GM18498 (cell line): ENCODE results near the gene MAP3K15.
A peak's percentile ranks its signal among the peaks of the same experiment; 100 is the strongest.

Experiments
- ATAC-seq: cut with Tn5 transposase; IDR thresholded peaks from one replicate; pipeline ENCODE4 v1.9.1; 2021; ENCODE audit warnings: mild to moderate bottlenecking, moderate library complexity; ENCODE audit not compliant: unreplicated experiment

The MAP3K15 gene

DNA sequence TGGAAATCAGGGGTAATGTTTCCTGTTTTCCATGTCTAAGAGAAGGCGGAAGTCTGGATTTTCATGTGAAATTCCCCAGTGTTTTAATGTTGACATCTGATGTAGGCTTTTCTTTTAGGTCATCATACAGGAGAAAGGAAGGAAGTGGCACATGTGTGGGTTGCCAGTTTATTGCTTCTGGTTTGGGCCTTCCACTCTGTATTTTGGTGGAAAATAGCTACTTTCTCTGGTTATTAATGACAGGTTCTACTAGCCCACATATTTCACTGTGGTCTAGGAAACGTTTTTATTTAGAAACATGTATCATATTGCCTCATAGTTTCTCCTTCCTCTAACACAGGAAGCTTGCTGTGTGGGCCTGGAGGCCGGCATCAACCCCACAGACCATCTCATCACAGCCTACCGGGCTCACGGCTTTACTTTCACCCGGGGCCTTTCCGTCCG is 164.3 kb downstream of the MAP3K15 start:
- ATAC-seq, result peak; percentile 96

DNA sequence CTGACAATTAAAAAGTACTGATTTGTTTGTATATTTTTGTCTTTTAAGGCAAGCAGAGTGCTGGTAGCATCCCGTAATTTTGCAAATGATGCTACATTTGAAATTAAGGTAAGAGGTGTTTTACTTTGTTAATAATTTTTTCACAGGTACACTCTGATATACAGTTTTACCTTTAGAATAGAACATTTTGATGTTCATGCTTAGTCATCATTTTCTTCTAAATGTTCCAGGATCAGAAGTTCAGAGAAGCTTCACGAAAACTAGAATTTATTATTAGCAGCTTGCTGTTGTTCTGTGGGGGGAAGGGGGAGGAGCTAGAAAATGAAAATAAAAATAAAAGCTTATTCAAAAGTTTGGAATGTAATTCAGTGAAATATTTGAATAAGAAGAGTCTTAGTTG is 166.0 kb downstream of the MAP3K15 start:
- ATAC-seq, result no peak

DNA sequence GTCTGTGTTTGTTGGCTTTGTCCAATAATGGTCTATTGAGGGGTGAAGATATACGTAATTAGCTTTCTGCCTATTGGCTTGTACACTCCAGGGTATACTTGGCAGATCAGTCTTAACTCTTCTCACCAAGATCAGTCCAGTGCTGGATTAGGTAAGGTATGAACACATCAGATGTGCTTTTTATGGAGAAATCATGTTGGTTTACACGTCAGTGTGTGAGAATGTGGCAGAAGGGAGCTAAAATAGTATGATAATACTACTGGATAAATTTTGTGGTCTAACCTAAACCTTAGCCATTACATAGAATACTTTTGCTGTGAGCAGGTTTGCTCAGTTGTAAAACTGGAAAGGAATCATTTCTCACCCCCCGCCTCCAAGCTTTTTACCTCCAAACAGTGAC is 167.4 kb downstream of the MAP3K15 start:
- no peak for ATAC-seq

DNA sequence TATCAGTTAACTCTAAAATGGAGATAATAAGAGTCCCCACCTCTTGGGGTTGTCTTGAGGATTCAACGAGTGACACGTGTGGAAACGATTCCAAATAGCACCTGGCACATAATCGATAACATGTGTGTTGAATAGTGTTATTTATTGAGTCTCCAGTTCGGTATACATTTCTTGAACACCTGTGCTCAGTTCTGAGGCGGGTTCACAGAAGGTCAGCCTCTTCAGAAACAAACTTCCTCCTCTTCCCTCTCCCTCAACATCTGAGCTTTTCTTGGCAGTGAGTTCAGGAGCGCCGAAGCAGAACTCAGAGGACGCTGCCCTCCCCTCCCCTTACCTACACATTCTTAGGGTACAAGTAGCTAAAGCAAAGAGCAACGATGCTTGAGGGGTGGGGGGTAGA is 170.6 kb downstream of the MAP3K15 start:
- no peak for ATAC-seq

DNA sequence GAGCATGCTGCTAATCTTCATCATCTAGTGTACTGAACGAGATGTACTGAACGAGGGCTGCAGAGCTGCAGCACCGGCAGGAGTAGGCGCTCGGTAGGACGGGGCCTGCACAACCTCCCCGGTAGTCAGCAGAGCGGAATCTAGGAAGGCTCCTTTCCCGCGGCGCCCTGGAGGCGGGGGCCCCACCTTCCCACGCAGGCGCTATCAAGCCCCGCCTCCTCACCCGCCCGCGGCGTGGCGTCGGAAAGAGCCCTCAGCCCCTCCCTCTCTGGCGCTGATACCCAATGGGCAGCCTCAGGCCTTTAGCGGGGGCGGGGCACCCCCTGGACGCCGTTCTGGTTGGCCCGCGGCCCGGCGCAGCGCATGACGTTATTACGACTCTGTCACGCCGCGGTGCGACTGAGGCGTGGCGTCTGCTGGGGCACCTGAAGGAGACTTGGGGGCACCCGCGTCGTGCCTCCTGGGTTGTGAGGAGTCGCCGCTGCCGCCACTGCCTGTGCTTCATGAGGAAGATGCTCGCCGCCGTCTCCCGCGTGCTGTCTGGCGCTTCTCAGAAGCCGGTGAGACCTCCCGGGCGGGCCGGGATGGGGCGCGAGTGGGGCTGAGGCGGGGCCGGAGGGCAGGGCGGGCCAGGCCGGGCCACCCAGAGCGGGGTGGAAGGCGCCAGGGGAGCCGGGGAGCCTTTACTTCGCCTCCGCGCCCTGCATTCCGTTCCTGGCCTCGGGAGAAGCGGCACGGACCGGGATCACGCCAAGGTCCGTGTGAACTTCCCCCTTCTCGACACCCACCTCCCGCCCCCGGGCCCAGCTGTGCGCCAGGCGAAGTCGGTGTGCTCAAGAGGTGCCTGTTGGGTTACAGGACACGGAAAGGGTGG is 171.5 kb downstream of the MAP3K15 start, which contains the start of gene PDHA1:
Gene PDHA1 (plus strand): TSS at position 393 of the 874 bp plus-strand sequence. CDS start 111 bp downstream, at position 504.
- ATAC-seq, result peak; percentile 99

DNA sequence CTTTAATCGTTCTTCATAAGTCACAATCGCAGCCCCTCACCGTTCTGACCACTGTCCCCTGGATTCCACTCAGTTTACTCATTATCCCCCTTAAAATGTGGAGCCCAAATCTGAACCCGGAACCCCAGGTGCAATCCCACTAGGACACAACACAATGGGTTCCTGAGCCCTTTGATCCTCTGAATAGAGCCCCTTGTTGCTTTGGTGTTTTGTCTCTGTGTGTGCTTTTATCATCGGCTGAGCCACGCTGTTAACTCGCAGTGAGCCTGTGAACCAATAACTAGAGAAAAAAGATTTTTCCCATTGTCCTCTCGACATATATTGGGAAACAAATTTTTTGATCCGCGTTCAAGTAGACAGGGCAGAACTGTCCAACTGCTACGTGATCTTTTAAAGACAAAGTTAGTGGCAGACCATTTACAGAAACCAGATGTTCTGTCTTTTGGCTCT is 172.2 kb downstream of the MAP3K15 start:
- no peak for ATAC-seq

DNA sequence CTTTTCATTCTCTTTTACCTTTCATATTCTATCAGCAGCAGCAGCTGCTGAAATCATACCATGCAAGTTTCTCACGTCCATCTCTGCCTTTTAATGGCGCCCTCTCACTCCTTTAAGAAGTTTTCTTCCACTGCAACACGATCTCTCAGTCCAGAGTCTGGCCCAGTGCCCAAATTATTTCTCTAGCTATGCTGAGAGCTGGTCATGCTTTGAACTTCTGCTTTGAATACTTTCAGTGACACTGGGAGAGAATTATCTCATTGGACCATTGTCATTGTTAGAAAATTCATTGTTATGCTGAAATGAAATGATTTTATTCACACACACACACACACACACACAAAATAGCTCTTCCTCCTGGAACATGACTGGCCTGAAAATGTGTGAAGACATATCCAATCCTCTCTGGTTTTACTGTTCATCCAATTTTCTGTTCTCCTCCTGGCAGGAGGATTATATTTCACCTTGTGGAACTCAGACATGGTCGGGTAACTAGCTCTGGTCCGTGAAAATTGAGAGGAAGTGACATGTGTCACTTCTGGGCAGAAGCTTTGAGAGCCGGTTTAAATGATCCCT is 172.9 kb downstream of the MAP3K15 start:
- ATAC-seq, result no peak

DNA sequence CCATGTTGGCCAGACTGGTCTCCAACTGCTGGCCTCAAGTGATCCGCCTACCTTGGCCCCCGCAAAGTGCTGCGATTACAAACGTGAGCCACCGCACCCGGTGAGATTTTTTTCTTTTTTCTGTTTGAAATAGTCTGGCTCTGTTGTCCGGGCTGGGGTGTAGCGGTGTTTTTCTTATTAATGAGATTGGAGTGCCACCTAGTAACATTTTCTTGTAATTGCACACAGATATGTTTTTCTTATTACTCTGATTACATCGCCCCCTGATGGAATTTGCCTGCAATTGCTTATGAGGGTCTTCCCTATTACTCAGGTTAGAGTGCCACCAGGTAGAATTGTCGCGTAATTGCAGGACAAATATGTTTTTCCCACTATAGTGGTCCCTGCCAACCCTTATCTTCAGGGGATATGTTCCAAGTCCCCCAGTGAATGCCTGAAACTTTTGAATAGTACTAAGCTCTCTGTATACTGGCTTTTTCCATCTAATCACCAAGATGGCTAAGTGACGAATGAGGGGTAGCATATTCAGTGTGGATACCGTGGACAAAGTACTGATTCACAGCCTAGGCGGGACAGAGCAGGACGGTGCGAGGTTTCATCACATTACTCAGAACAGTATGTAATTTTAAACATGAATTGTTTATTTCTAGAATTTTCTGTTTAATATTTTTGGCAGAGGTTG is 180.2 kb downstream of the MAP3K15 start:
- ATAC-seq, result no peak

DNA sequence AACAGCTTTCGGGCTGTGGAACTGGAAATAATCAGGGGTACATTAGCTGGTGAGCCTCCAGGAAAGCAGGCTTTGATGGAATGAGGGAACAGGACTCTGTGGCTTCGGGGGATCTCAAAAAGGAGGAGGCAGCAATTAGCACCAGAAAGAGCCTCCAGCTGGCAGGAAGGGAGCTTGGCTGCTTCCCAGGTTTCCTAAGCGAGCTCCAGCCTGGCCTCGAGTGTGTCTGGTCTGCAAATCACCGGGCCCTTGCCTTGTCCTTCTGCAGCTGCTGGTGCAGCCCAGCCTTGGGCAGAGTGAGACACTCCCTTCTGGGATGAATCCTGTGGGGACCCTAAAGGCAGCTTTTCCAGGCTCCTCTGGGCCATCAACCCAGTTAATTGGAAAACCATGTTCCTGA is 182.3 kb downstream of the MAP3K15 start:
- no peak for ATAC-seq

DNA sequence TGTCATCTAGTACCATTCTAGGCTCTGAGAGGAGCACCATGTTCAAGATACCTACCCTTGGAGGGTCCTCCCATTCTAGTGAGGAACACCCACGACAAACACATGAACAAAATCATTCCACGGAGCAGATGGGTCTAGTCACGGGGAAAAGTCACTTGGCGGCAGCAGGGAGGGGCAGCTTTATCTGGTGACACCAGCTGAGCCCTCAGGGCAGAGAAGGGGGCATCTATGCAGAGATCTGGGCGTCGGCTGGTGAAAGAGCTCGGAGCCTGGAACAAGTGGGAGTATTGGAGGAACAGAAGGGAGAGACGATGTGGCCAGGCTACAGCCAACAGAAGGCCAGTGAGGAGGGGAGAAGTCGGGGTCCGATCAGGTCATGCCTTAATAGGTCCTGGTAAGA is 183.5 kb downstream of the MAP3K15 start:
- ATAC-seq, result no peak

DNA sequence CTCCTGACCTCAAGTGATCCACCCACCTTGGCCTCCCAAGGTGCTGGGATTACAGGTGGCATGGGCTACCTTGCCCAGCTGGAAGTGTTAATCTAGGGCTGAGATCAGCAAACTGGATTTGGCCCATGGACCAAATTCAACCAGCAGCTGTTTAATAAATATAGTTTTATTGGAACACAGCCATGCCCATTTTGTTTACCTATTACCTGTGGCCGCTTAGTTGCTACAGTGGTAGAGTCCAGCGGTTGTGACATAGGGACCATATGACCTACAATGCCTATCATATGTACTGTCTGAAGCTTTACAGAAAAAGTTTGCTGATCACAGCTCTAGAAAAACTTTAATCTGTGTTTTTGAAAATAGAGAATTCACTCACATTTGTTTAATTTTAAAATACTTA is 188.7 kb downstream of the MAP3K15 start:
- ATAC-seq, result no peak
